LNCAP (cell line): ENCODE results near the gene DENND1C.

Experiments
- TF ChIP-seq, protein P1 (sequence below): fragments of 450-650 bp; IDR thresholded peaks from 2 replicates; pipeline ENCODE4 v1.5.1; 2017; ENCODE audit warnings: mild to moderate bottlenecking

The DENND1C gene, protein sequence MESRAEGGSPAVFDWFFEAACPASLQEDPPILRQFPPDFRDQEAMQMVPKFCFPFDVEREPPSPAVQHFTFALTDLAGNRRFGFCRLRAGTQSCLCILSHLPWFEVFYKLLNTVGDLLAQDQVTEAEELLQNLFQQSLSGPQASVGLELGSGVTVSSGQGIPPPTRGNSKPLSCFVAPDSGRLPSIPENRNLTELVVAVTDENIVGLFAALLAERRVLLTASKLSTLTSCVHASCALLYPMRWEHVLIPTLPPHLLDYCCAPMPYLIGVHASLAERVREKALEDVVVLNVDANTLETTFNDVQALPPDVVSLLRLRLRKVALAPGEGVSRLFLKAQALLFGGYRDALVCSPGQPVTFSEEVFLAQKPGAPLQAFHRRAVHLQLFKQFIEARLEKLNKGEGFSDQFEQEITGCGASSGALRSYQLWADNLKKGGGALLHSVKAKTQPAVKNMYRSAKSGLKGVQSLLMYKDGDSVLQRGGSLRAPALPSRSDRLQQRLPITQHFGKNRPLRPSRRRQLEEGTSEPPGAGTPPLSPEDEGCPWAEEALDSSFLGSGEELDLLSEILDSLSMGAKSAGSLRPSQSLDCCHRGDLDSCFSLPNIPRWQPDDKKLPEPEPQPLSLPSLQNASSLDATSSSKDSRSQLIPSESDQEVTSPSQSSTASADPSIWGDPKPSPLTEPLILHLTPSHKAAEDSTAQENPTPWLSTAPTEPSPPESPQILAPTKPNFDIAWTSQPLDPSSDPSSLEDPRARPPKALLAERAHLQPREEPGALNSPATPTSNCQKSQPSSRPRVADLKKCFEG

DNA sequence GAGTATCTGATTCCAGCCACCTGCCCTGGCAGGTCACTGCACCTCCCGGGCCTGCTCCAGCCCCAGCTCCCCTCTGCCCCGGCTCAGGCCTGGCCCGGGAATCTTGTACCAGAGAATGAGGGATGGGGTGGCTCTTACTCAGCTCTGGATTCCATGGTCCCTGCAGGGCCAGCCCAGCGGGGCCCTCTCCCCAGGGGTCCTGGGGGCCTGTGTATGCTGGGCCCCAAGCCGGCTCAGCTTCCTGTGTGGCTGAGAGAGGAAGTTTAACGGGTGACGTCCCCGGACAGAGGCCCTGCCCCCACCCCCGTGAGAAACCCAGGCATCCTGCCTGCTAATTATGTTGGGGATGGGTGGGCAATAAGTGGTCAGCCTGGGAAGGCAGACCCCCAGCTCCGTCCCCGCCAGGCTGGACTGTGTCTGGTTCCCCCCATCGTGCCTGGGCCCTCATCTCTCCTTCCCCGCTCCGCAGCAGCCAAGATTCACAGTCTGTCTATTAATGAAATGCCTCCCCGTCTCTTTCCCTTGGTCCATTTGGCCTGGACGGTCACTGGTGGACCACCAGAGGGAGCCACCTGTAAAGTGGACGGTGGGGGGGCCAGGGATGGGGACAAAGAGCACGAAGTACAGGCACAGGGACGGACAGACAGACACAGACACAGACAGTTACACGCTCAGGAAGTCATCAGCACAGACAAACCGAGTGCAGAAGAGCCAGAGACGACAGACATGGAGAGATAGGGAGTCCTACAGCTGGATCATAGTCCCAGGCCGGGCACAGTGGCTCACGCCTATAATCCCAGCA lies at the start of gene DENND1C:
TSS of gene DENND1C (minus strand) at position 247 of the 802 bp plus-strand sequence. CDS start at position 155, 92 bp downstream.
- TF ChIP-seq, protein P1, sequence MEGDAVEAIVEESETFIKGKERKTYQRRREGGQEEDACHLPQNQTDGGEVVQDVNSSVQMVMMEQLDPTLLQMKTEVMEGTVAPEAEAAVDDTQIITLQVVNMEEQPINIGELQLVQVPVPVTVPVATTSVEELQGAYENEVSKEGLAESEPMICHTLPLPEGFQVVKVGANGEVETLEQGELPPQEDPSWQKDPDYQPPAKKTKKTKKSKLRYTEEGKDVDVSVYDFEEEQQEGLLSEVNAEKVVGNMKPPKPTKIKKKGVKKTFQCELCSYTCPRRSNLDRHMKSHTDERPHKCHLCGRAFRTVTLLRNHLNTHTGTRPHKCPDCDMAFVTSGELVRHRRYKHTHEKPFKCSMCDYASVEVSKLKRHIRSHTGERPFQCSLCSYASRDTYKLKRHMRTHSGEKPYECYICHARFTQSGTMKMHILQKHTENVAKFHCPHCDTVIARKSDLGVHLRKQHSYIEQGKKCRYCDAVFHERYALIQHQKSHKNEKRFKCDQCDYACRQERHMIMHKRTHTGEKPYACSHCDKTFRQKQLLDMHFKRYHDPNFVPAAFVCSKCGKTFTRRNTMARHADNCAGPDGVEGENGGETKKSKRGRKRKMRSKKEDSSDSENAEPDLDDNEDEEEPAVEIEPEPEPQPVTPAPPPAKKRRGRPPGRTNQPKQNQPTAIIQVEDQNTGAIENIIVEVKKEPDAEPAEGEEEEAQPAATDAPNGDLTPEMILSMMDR = peak; percentile 43

DNA sequence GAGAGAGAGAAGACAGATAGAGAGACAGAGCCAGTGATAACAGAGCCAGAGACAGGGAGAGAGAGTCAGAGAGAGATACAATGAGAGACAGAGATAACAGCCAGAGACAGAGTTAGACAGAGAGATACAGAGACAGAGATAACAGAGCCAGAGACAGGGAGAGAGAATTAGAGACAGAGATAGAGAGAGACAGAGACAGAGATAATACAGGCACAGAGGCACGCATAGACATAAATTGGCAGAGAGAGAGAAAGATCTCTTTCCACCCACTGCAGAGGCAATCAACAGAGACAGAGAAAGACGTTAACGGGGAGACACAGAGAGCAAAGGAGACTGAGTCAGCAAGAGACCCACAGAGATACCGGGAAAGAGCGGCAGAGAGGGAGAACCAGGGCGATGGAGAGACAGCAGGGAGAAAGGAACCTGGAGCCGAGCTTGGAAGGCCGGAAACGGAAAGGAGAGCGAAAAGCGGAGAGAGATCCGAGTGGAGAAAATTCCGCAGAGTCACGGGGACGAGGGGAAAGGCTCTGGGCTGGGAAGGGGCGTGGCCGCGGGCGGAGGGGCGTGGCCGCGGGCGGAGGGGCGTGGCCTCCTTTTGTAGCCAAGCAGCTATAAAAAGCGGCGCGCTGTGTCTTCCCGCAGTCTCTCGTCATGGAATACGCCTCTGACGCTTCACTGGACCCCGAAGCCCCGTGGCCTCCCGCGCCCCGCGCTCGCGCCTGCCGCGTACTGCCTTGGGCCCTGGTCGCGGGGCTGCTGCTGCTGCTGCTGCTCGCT lies 49.0 kb upstream of the DENND1C start, which contains the start of gene TNFSF9:
TSS of gene TNFSF9 (plus strand) at position 641 of the 777 bp plus-strand sequence. CDS start at position 652, 11 bp downstream.
- TF ChIP-seq, protein P1 = no peak

DNA sequence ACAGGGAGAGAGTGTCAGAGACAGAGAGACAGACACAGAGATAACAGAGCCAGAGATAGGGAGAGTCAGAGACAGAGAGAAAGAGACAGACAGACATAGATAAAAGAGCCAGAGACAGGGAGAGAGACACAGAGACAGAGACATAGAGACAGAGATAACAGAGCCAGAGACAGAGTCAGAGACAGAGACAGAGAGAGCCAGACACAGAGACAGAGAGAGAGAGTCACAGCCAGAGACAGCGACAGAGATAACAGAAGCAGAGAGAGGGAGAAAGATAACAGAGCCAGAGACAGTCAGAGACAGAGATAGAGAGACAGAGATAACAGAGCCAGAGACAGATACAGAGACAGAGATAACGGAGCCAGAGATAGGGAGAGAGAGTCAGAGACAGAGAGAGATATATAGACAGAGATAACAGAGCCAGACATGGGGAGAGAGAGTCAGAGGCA lies 48.4 kb upstream of the DENND1C start:
- TF ChIP-seq, protein P1 = no peak

DNA sequence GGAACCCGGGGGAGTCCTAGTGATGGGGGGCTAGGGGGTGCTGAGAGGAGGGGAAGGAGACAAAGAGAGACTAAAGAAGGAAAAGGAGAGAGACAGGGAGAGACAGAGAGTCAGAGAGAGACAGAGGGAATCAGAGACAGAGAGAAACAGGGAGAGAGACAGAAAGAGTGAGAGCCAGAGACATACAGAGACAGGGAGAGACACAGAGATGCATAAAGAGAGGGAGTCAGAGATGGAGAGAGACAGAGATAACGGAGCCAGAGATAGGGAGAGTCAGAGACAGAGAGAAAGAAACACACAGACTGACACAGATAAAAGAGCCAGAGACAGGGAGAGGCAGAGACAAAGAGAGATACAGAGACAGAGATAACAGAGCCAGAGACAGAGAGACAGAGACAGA lies 47.8 kb upstream of the DENND1C start:
- TF ChIP-seq, protein P1 = no peak

DNA sequence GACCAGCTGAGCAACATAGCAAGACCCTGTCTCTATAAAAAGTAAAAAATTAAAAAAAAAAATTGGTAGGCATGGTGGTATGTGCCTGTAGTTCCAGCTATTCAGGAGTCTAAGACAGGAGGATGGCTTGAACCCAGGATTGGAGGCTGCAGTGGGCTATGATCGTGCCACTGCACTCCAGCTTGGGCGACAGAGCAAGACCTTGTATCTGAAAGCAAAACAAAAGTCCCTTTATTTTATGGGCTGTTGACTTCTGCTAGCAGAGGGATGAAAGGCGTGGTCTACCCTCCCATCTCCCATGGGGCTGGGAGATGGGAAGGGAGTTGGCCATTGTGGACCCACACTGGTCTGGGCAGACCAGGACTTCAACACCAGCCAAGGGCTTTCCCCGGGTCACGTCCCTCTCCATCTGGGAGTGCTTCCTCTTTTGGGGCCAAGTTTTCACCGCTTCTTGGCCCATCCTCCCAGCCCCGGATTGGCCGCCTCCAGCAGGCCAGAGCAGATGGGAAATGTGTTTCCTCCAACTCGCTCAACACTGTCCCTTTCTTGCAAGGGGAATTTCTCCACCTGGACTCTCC lies 47.0 kb upstream of the DENND1C start:
- TF ChIP-seq, protein P1 = no peak

DNA sequence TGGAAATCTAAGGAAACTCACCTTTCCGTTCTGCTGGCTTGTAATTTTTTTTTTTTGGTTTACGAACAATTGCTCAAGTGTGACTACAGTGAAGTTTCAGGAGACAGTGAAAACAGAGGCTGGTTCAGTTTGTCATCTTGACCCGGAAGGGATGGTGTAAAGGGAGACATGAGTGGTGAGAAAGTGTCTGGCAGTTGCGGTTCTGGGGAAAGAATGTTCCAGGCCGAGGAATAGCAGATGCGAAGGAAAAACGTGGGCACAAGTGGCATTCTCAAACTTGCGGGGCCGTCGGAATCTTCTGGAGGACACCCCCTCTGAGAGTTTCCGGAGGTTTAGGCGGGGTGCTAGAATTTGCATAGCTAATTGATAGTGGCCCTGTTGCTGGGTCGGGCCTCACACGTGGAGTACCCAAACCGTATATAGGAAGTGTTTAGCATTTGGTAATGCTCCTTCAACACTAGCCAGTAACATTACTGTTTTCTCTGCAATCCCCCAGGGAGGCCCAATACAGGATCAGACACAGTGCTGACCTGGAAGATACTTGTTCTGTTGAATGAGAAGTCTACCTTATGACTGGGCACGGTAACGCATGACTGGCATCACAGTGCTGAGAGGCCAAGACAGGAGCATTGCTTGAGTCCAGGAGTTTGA lies 46.4 kb upstream of the DENND1C start:
- TF ChIP-seq, protein P1 = no peak
